ENCODE results near the gene SOSTDC1.
"Not testable (repeated sequence)": the region's sequence is repeated elsewhere in the genome, so short reads cannot be mapped to it uniquely, and the experiment has no call there.

The SOSTDC1 gene

GRCh38 chr7:16511314-16511713 lies 45.8 kb upstream of the SOSTDC1 start:
- TF ChIP-seq ZFP3 (CRISPR knock-in tag; IDR thresholded peaks at IDR 0.05), result no peak
- TF ChIP-seq ZNF565 (CRISPR knock-in tag; conservative IDR thresholded peaks at IDR 0.05; ENCODE audit: low read depth), result no peak
- no peak for TF ChIP-seq PPARA (CRISPR knock-in tag; IDR thresholded peaks at IDR 0.05; ENCODE audit: borderline replicate concordance)
- TF ChIP-seq ZC3H10 (CRISPR knock-in tag; IDR thresholded peaks at IDR 0.05), result no peak
- no peak for TF ChIP-seq TSHZ2 (CRISPR knock-in tag; IDR thresholded peaks at IDR 0.05)
- no peak for TF ChIP-seq CREB5 (CRISPR knock-in tag; IDR thresholded peaks at IDR 0.05; ENCODE audit: low read depth)
- no peak for TF ChIP-seq TCF4 (CRISPR knock-in tag; IDR thresholded peaks at IDR 0.05; ENCODE audit: borderline replicate concordance)
- no peak for TF ChIP-seq SNAI2 (CRISPR knock-in tag; IDR thresholded peaks at IDR 0.05)
- ATAC-seq, result no peak

DNA sequence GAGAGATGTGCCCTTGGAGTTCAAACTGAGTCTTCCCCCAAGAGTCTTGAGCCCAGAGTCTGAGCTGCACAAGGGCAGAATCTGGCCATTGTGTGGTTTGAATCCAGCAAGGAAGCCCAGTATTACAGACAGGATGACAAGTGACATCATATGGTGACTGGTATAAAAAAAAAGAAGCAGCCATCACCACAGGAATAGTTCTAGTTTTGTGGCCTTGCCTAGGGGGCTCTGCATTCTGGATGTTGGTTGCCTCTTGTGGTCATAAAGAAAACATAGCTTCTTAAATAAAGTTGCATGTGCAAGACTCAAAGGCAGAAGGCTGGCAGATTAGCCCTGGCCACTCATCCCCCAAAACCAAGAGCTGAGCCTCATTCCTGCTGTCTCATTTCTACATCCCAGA lies 44.3 kb upstream of the SOSTDC1 start:
- ATAC-seq, result no peak

DNA sequence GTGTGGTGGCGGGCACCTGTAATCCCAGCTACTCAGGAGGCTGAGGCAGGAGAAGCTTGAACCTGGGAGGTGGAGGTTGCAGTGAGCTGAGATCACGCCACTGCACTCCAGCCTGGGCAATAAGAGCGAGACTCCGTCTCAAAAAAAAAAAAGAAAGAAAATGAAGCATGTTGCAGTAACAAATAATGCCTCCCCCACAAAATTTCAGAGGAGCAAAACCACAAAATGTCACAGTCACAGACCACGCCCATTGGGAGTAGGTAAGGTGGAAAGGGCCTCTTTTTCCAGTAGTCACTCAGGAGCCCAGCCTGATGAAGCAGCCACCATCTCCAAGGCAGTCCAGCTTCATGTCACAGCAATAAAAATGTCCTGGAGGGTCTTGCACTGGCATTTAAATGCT lies 40.9 kb upstream of the SOSTDC1 start:
- ATAC-seq, result not testable (repeated sequence)

More for the DNA sequence above, 44.3 kb upstream of the SOSTDC1 start:
- TF ChIP-seq OSR1 (CRISPR knock-in tag; IDR thresholded peaks at IDR 0.05) (no peak), PPARA (CRISPR knock-in tag; IDR thresholded peaks at IDR 0.05; ENCODE audit: borderline replicate concordance) (no peak), TOX (CRISPR knock-in tag; IDR thresholded peaks at IDR 0.05; ENCODE audit: borderline replicate concordance) (no peak), CREB5 (CRISPR knock-in tag; IDR thresholded peaks at IDR 0.05; ENCODE audit: low read depth) (no peak), ZC3H10 (CRISPR knock-in tag; IDR thresholded peaks at IDR 0.05) (no peak), ISL1 (CRISPR knock-in tag; IDR thresholded peaks at IDR 0.05) (no peak), TCF4 (CRISPR knock-in tag; IDR thresholded peaks at IDR 0.05; ENCODE audit: borderline replicate concordance) (no peak), TSHZ2 (CRISPR knock-in tag; IDR thresholded peaks at IDR 0.05) (no peak), ZFP30 (CRISPR knock-in tag; IDR thresholded peaks at IDR 0.05) (no peak), ZNF565 (CRISPR knock-in tag; conservative IDR thresholded peaks at IDR 0.05; ENCODE audit: low read depth) (no peak), ESRRG (CRISPR knock-in tag; IDR thresholded peaks at IDR 0.05) (no peak), RARB (CRISPR knock-in tag; IDR thresholded peaks at IDR 0.05) (no peak), POU6F1 (CRISPR knock-in tag; IDR thresholded peaks at IDR 0.05; ENCODE audit: borderline replicate concordance, low read depth) (no peak)
- TF ChIP-seq, protein P1, sequence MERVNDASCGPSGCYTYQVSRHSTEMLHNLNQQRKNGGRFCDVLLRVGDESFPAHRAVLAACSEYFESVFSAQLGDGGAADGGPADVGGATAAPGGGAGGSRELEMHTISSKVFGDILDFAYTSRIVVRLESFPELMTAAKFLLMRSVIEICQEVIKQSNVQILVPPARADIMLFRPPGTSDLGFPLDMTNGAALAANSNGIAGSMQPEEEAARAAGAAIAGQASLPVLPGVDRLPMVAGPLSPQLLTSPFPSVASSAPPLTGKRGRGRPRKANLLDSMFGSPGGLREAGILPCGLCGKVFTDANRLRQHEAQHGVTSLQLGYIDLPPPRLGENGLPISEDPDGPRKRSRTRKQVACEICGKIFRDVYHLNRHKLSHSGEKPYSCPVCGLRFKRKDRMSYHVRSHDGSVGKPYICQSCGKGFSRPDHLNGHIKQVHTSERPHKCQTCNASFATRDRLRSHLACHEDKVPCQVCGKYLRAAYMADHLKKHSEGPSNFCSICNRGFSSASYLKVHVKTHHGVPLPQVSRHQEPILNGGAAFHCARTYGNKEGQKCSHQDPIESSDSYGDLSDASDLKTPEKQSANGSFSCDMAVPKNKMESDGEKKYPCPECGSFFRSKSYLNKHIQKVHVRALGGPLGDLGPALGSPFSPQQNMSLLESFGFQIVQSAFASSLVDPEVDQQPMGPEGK (CRISPR knock-in tag; IDR thresholded peaks at IDR 0.05; ENCODE audit: borderline replicate concordance), result no peak
- TF ChIP-seq, protein P2, sequence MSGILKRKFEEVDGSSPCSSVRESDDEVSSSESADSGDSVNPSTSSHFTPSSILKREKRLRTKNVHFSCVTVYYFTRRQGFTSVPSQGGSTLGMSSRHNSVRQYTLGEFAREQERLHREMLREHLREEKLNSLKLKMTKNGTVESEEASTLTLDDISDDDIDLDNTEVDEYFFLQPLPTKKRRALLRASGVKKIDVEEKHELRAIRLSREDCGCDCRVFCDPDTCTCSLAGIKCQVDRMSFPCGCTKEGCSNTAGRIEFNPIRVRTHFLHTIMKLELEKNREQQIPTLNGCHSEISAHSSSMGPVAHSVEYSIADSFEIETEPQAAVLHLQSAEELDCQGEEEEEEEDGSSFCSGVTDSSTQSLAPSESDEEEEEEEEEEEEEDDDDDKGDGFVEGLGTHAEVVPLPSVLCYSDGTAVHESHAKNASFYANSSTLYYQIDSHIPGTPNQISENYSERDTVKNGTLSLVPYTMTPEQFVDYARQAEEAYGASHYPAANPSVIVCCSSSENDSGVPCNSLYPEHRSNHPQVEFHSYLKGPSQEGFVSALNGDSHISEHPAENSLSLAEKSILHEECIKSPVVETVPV (CRISPR knock-in tag; IDR thresholded peaks at IDR 0.05), result no peak
